GM19372 (cell line): ENCODE results near the gene HSD17B11.
"Not testable (repeated sequence)": the region's sequence is repeated elsewhere in the genome, so short reads cannot be mapped to it uniquely, and the experiment has no call there.

ENCODE experiments used
- ATAC-seq: cut with Tn5 transposase; IDR thresholded peaks from one replicate; pipeline ENCODE4 v1.9.1; 2021; ENCODE audit warnings: mild to moderate bottlenecking, low read depth, moderate library complexity; ENCODE audit not compliant: unreplicated experiment

The HSD17B11 gene

GRCh38 chr4:87311684-87312083 lies 79.3 kb downstream of the HSD17B11 start:
- no peak for ATAC-seq

GRCh38 chr4:87310691-87311335 lies 80.2 kb downstream of the HSD17B11 start:
- ATAC-seq = no peak

- no peak for ATAC-seq
Observed at GRCh38 chr4:87309625-87310024, 81.4 kb downstream of the HSD17B11 start.

GRCh38 chr4:87306056-87306455 lies 84.9 kb downstream of the HSD17B11 start:
- no peak for ATAC-seq

- ATAC-seq = no peak
Observed at GRCh38 chr4:87305562-87305961, 85.4 kb downstream of the HSD17B11 start.

DNA sequence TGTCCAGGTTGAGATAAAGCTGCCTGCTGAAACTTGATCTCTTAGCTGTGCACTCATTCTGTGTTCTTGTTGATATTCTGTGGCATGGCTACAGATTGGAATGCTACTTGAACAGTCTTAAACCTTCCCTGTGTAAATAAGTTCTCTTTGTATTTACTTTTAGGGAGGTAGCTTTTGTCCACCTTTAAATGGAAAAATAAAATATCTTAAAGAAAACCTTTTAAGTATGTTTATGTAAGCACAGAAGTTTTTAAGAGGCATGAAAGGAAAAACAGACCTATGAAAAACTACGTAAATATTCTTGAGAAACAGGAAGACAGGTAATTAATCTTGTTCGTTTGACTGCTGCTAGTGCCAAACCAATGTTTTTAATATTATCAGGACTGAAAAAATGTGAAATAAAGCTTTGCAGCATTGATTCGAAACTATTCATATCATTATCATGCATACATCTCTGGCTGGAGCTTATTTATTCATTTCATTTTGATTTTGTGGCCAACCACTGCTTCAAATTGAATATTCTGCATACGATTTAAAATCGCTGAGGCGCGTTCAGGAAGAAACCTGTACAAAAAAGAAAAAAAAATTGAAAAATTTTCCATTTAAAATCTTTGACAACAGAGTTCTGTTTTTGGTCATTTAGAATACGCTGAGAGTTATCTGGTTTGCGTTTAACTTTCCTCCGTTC lies 86.1 kb downstream of the HSD17B11 start:
- ATAC-seq = no peak

- ATAC-seq = no peak
Observed at GRCh38 chr4:87299898-87300297, 91.1 kb downstream of the HSD17B11 start.

DNA sequence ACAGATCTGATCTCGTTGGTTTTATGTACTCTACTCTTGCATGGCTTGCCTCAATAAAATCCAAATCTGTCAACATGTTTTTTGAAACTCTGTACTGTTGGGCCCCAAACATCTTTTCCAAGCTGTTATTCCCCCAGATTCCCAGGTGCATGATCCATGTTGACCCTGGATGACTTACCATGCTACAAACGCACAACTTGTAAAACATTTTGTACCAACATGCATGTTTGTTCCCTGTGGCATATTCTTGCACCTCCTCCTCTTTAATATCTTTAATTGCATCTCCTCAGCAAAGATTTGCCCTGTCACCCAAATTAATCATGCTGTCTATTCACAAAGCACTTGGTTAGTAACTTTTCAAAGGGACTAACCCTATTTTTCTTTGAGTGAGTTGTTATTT lies 92.6 kb downstream of the HSD17B11 start:
- no peak for ATAC-seq

GRCh38 chr4:87294911-87295310 lies 96.1 kb downstream of the HSD17B11 start:
- ATAC-seq = not testable (repeated sequence)

- ATAC-seq = not testable (repeated sequence)
Observed at GRCh38 chr4:87293889-87294288, 97.1 kb downstream of the HSD17B11 start.

DNA sequence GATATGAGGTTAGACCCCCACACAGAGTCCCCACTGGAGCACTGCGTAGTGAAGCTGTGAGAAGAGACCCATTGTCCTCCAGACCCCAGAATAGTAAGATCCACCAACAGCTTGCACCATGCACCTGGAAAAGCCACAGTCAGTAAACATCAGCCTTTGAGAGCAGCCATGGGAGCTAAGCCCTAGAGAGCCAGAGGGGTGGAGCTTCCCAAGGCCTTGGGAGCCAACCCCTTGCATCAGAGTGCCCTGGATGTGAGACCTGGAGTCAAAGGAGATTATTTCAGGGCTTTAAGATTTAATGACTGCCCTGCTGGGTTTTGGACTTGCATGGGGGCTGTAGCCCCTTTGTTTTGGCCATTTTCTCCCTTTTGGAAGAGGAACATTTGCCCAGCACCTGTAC lies 104.0 kb downstream of the HSD17B11 start:
- no peak for ATAC-seq
